Activated CD4-positive, CD25-positive, alpha-beta regulatory T cell (primary cell): ENCODE measurements around the gene TH.
A peak's percentile ranks its signal among the peaks of the same experiment; 100 is the strongest.
"Not testable (repeated sequence)": the region's sequence is repeated elsewhere in the genome, so short reads cannot be mapped to it uniquely, and the experiment has no call there.

ENCODE experiments used
- DNase-seq, 4 experiments: peaks; one replicate each; lab custom pipeline; 2025; lab: John Stamatoyannopoulos, UW

The TH gene

DNA sequence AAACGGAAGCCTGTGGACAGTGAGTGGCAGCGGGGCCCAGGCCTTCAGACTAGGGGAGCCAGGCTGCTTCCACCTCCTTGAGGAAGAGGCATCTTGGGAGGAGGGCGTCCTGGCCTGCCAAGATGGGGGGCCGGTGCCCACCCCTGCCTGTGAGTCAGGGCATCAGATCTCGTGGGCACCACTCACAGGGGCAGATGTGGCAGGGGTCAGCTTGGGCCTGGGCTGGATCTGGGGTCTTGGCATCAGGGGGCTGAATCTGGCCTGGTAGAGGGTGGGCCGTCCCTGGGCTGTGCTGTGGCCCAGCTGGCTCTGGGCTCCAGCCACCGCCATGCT, 24.1 kb upstream of the TH start:
- no peak for DNase-seq

DNA sequence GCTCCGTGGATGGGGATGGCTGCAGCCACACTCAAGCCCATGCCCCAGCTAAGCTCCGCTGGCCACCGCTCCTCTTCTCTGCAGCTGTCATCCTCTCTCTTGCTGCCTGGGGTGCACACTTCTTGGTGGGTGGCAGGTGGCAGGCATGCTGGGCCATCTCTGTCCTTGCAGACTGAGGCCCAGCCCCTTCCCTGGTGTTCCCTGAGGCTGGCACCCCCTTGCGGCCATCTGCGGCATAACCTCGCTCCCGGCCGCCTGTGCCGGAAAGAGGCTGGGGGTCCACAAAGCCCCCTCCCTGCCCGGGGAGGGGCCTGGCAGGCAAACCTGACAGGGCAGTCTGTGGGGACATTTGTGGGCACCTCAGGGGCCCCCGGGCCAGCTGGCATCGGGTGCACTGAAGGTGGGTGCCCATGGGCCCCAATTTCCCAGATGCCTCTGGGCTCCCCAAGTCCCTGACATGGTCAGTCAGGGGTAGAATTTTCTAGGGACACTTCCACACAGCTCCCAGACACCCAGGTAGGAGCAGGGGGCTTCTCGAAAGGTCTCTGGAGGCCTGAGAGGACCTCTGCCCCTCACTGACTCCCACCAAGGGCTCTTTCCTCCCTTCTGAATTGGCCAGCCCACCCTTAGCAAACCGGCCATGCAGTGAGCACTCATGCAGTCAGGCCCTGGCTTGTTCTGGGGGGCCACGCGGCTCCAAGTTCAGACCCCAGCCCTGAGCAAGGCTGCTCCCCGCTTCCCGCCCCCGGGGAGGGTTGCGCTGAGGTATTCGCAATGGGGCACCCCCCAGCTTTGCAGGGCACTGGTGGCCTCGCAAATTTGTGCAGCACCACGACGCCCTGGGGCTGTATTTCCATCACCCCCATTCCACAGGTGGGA, 23.5 kb upstream of the TH start:
- DNase-seq = peak in 2 of 4 experiments; percentile 36 to 39

DNA sequence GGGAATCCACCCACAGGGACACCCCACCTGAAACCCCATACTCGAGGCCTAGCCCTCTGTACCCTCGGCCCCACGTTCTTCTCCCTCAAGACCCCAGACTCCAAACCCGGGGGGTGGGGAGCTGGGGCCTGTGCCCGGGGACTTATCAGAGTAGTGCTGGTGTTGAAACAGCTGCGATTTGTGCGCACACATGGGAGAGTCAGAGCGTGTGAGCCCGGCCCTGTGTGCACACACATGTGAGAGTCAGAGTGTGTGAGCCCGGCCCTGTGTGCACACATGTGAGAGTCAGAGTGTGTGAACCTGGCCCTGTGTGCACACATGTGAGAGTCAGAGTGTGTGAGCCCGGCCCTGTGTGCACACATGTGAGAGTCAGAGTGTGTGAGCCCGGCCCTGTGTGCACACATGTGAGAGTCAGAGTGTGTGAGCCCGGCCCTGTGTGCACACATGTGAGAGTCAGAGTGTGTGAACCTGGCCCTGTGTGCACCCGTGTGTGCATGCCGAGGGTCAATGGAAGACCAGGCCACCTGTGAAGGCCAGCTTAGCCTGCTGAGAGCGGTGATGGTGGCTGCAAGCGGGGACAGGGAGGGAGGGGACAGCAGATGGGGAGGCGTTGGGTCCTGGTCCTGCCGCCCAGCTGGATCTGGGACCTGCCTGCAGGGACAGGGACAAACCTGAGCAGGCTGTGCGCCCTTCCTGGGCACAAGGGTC, 22.4 kb upstream of the TH start:
- not testable (repeated sequence) for DNase-seq

DNA sequence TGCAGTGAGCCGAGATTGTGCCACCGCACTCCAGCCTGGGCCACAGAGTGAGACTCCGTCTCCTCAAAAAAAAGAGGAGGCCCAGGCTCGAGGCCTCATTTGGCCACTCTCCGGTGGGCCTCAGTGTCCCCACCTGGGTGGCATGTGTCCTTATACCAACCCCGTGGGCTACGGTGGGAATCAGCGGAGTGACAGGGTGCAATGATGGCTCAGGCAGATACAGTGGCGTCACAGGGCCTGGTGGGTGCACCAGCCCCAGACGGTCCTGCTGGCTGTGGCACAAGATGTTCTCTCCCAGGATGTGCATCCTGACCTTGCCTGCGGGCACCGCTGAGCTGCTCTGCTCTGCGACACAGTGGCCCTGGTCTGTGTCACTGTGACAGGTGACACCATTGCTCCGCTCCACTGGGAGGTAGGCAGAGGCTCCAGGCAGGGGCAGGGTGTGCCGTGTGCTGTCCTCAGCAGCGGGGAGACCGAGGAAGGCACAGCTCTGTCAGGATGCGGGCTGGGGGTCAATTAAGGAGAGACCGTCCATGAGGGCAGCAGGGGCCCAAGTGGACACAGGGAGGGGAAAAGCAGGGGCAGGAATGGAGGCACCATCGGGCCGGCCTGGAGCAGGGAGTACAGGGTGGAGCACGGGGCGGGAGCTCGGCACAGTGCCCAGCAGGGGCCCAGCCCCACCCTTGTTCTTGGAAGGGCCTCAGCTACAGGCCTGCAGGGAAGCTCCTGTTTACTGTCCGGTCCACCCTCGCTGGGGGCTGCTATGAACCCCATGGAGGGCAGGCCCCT, 21.7 kb upstream of the TH start:
- no peak for DNase-seq

DNA sequence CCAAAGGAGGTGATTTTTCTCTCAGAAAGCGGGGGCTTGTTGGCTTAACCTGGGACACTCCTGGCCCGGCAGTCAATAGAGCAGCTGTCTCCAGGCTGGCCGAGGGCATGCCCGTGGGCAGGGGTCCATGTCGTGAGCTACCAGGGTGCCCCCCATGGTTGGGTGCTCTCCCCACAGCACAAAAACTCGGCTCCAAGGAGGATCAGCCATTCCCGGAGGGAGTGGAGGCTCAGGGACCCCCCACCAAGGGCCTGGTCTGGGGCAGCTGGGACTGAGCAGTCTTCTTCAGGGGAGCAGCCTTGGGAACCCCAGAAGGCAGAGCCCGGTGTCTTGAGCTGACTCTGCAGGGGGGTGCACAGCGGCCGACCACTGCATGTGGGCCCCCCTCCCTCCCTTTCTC, 20.8 kb upstream of the TH start:
- no peak for DNase-seq

DNA sequence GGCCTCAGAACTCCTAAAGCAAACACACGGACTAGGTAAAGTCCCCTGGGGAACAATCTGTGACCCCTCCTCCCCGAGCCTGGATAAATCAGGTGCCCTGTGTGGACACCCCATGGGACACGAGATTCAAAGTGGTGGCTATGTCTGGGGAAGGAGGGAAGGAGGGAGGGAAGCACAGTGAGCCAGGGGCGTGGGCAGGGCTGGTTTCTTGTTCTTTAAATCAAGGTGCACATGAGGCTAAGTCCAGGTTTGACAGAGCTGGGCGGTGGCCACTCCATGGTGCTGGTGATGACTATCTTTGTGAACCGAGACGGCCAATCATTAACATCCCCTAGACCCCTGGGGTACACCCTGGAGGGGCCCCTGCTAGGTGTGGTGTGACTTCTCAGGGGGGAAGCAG, 20.3 kb upstream of the TH start:
- DNase-seq = no peak

DNA sequence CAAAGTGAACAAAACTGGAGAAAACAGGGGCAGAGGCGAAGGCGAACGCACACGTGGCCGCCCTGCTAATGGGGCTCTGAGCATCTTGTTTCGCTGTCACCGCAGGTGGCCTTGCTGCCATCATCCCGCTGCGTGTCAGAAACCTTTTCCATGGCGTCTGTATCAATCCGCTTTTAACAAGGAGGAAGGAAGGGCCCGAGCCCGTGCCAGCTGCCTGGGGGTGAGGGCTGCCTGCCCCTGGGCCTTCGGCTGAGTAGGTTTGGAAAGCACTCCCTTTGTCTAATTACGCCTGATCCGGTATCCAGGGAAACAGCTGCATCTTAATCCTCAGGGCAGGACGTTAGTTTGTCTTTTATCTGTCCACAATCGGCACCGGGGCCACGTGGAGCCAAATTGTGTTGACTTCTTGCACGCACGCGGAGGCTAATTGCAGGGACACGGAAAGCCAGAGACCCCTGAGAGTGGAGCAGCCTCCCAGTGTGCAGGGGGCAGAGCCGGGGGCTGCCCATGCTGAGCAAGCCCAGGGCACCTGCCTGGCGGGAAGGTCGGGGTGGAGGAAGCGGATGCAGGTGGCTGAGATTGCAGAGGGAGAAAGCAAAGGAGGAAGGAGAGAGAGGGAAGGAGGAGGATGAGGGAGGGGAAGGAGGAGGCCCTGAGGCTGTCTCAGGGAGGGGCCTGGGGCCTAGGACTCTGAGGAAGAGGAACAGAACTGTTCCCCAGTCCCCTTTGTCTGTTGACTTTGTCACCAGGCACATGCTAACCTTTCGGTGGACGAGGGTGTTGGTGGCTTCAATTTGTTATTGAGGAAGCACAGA, 19.2 kb upstream of the TH start:
- no peak for DNase-seq

DNA sequence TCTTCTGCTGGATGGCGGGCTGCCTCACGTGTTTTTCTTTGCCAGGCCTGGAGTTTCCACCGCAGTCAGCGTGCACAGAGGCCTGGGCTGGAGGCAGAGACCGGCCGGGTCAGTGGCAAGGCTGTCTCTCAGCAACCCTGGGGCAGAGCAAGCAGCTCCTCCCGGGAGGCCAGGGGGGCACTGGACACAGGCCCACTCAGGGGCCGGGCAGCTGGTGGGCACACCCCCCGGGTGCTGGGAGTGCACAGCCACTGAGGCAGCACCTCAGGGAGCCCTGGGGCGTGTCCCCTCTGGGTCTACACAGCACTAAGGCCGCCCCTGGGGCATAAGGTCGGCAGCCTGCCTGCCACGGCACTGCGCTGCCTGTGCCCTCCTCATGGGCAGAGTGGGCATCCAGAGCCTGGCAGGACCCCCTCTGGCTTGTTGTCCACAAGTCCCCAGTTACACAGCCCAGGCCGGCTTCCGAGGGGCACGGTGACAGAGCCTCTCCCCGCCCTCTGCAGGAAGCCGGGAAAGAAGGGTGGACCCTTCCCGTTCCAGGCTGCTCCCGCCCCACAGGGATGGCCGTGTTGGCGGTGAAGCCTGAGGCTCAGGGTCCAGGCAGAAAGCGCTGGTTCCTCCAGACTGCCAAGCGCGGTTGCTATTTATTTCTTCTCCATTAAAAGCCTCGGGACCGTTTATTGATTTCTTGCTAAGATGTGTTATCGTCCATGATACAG, 18.5 kb upstream of the TH start:
- no peak for DNase-seq

DNA sequence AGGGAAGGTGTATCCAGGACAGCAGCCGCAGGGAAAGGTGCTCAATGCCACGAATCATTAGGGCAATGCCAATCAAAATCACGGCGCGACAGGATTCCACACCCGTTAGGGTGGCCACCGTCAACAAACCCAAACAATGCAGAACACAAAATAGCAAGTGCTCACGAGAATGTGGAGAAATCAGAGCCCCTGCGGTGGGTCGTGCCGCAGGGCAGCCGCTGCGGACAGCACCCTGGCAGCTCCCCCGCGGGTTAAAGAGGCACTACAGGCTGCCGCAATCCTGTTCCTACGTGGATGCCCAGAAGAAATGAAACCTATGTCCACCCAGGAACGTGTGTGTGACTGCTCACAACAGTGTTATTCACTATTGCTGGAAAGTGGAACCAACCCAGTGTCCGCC, 17.1 kb upstream of the TH start:
- DNase-seq = no peak

DNA sequence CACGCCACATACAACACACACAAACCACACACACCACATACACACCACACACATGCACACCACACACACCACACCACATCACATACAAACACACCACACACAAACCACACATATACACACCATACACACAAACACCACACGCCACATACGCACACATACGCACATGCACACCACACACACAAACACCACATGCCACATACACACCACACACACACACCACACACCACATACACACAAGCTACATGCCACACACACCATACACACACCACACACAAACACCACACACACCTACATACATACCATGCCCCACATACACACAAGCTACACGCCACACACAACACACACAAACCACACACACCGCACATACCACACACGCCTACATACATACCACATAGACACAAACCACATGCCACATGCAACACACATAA, 15.7 kb upstream of the TH start:
- DNase-seq = no peak

DNA sequence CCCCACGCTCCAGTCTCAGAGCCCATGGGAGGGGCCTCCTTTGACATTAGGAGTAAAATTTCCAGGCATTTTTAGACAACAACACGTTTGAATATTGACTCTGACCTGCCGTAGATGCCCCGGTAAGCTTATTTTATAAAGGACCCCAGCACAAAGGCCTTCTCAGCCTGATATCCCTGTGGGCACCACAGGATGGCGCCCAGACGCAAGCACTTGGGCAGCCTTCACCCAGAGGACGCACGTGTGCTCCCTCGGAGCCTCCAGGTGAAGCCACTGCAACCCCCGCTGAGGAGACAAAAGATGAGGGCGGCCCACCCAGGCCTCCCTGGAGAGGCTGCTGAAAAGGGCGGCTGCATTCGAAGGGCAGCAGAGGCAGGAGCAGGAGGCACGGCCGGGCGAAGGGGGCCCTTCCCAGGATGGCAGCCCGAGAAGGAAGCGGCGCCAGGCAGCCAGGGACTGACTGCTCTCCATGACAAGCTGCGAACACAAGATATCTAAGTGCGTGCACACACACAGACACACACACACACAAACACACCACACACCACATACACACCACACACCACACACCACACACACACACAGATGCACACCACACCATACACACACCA, 15.2 kb upstream of the TH start:
- peak in 1 of 4 experiments; percentile 25 for DNase-seq

DNA sequence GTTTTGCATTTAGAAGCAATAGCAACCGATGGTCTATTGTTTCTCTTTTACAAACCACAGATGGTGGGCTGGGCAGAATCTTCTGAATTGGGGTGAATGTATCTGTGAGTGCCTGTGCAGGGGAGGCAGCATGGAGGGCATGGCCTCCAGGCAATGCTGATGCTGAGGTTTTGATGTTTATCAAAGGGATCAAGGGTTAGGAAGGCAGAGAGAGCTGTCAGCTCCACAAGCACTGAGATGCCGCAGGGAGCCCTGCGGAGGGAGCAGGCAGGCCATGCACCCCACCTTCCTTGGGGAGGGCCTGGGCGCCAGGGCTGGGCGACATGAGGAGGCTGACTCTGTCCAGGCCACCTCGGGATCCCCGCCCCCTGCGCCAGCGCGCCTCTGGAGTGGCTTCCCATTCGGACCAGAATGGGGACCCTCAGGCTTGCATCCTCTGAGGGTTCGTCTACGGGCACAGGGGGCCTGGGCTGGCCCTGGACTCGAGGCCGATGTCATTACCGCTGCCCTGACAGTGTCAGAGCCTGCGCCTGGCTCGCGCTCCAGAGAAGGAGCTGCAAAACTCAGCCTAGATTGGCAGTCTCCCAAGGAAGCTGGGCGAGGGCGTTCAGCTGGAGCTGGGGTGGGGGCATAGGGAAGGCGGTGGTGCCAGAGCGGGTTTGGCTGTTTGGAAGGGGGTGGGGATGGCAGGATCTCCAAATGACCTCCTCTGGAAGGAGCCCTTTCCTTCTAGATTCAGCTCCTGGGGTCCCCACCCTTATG, 13.9 kb upstream of the TH start:
- DNase-seq = no peak

DNA sequence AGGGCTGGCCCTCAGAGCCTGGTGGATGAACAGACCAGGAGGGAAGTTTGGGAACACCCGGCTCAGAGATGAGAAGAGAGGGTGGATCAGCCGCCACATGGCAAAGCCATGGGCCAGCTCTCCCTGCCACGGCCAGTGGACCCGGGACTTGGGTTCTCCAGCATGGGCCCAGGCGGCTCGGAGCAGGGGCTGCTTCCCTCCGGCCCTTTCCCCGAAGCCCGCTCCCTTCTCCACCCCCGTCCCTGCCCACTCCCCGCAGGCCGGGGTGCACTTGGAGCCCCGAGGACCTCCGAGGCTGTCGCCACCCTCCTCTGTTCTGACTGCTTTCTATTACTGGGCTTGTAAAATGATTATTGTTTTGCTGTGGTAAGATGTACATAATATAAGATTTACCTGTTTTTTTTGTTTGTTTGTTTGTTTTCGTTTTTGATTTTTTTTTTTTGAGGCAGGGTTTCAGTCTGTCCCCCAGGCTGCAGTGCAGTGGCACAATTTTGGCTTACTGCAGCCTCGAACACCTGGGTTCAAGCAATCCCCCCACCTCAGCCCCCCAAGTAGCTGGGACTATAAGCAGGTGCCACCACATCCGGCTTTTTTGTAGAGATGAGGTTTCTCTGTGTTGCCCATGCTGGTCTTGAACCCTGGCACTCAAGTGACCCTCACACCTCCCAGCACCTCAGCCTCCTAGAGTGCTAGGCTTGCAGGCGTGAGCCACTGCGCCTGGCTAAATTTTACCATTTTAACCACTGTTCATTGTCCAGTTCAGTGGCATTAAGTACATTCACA, 11.3 kb upstream of the TH start:
- DNase-seq = no peak

DNA sequence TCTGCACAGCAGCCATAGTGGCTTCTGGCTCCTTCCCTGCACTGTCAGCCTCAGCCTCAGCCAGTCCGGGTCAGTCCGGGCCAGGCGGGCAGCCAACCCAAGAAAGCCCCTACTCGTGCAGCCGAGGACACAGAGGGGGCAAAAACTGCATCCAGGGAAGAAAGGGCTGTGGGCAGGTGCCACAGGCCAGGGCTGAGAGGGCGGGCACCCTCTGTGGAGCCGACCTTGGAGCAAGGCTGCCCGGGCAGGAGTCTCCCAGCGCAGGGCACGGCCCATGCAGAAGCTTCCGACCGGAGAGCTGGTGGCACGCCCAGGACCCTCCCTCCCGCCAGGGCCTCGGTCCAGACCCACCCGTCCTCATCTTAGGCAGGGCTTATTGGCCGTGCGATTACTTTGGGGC, 10.5 kb upstream of the TH start:
- DNase-seq = no peak

DNA sequence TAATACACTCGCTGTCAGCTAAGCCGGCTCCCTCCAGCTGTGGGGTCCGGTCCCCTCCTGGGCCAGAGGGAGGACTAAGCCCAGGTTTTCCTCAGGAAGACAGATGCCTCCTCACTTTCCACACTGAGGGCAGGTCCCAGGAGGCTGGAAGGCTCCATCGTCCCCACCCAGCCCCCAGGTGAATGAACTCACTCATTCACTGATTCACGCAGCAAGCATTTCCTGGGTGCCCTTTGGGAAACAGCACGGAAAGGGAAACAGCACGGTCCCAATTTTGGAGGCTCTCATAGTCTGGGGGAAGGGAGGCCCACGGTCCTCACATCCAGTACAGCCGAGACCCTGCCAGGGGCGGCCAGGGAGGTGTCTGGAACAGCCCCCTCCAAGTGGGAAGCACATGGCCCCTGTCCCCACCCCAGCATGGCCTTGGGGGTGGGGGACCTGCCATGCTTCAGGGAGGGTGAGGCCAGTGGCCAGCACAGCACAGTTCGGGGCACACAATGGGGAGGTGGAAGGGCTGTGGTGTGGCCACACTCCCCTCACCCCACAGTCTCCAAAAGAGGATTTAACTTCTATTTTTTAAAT, 9.3 kb upstream of the TH start:
- DNase-seq = no peak

DNA sequence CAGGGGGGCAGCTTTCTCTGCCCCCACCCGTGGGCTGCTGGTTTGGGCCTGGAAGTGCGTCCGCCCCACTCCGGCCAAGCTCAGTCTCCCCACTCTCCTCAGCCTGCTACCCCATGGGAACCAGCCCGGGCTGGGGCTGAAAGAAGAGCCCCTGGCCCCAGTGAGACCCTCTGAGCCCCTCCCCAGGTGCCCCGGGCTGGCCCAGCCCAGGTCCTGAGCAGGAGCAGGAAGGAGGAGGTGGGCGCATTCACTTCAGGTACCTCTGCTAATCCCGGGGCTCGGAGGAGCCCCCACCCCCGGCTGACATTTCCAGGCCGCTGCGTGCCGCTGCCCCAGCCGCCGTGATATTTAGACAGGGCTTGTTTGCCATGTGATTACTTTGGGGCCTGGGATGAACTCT, 8.7 kb upstream of the TH start:
- DNase-seq = no peak

DNA sequence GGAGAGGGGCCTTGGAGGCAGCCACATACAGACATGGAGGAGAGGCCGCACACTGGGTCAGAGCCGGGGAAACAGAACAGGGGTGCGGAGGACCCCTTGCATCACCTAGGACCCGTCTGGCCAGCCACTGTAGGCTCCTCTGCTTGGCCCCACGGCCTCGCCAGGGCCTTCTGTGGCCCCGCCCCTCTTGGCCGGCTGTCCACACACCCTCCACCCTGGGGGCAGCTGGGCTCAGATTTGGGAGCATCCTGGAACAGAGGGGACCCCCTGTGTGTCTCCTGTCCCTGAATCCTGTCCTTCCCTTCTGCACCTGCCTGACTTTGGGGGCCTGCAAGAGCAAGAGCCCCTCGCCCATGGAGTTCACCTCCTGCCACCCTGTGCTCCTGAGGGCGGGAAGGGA, 7.9 kb upstream of the TH start:
- DNase-seq = no peak

DNA sequence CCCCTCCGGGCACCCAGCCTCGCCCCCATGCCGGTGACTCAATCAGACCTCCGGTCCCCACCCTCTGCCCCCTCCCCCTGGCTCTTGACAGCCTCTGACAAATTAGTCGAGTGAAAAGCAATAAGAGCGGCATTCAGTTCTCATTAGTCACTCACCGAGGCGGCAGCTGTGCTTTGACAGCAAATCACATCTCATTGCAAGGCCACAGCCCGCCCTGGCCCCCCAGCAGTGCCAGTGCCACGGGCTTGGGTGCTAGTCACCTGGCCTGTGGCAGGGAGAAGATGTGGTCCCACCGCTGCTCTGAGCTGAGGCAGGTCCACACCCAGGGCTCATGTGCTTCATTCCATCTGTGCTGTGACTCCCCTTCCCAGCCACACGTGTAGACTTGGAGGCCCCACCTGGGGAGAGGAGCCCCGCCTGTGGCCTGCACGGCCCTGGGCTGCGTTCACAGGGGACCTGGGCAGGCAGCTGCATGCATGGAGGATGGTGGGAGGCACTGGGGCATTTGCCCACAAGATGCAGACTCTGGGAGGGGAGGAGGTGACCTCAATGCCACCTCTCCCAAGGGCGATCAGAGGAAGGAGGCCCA, 7.4 kb upstream of the TH start:
- no peak for DNase-seq
